HEK293 (cell line): ENCODE measurements around the gene BHLHE23.

Experiments
- GLIS1 ChIP-seq: fragments of 450-650 bp; formaldehyde crosslinking; IDR thresholded peaks from 2 replicates; pipeline ENCODE4 v1.5.1; 2016; ENCODE audit warnings: missing biosample characterization, missing genetic modification characterization
- INSM2 ChIP-seq: fragments of 450-650 bp; formaldehyde crosslinking; IDR thresholded peaks from 2 replicates; pipeline ENCODE4 v1.5.1; 2016; ENCODE audit warnings: missing biosample characterization, missing genetic modification characterization
- KLF8 ChIP-seq: fragments of 450-650 bp; formaldehyde crosslinking; IDR thresholded peaks from 2 replicates; pipeline ENCODE4 v1.5.1; 2016; ENCODE audit warnings: missing biosample characterization, missing genetic modification characterization
- MYNN ChIP-seq: fragments of 450-650 bp; formaldehyde crosslinking; IDR thresholded peaks from 2 replicates; pipeline ENCODE4 v1.5.1; 2016; ENCODE audit warnings: missing biosample characterization, missing genetic modification characterization, borderline replicate concordance
- OSR2 ChIP-seq: fragments of 450-650 bp; formaldehyde crosslinking; IDR thresholded peaks from 2 replicates; pipeline ENCODE4 v1.5.1; 2016; ENCODE audit warnings: missing biosample characterization, missing genetic modification characterization
- SCRT2 ChIP-seq: fragments of 450-650 bp; formaldehyde crosslinking; IDR thresholded peaks from 2 replicates; pipeline ENCODE4 v1.5.1; 2016; ENCODE audit warnings: missing biosample characterization, missing genetic modification characterization
- ZFP41 ChIP-seq: fragments of 450-650 bp; formaldehyde crosslinking; IDR thresholded peaks from 2 replicates; pipeline ENCODE4 v1.5.1; 2016; ENCODE audit warnings: missing biosample characterization, missing genetic modification characterization, borderline replicate concordance
- ZIC2 ChIP-seq: fragments of 450-650 bp; formaldehyde crosslinking; IDR thresholded peaks from 2 replicates; pipeline ENCODE4 v1.5.1; 2016; ENCODE audit warnings: missing biosample characterization, missing genetic modification characterization
- ZNF10 ChIP-seq: fragments of 450-650 bp; formaldehyde crosslinking; IDR thresholded peaks from 2 replicates; pipeline ENCODE4 v1.5.1; 2017; ENCODE audit warnings: missing biosample characterization, missing genetic modification characterization
- ZNF114 ChIP-seq: fragments of 450-650 bp; formaldehyde crosslinking; IDR thresholded peaks from 2 replicates; pipeline ENCODE4 v1.5.0; 2017; ENCODE audit warnings: missing biosample characterization, missing genetic modification characterization
- ZNF146 ChIP-seq: fragments of 450-650 bp; formaldehyde crosslinking; IDR thresholded peaks from 2 replicates; pipeline ENCODE4 v1.5.1; 2016; ENCODE audit warnings: missing biosample characterization, missing genetic modification characterization
- ZNF157 ChIP-seq: fragments of 450-650 bp; formaldehyde crosslinking; IDR thresholded peaks from 2 replicates; pipeline ENCODE4 v1.5.1; 2016; ENCODE audit warnings: missing biosample characterization, missing genetic modification characterization
- ZNF211 ChIP-seq: fragments of 450-650 bp; formaldehyde crosslinking; IDR thresholded peaks from 2 replicates; pipeline ENCODE4 v1.5.1; 2016; ENCODE audit warnings: low read depth, missing biosample characterization, missing genetic modification characterization
- ZNF280C ChIP-seq: fragments of 450-650 bp; formaldehyde crosslinking; IDR thresholded peaks from 2 replicates; pipeline ENCODE4 v1.5.1; 2016; ENCODE audit warnings: missing biosample characterization, missing genetic modification characterization
- ZNF311 ChIP-seq: fragments of 450-650 bp; formaldehyde crosslinking; IDR thresholded peaks from 2 replicates; pipeline ENCODE4 v1.5.1; 2017; ENCODE audit warnings: missing biosample characterization, missing genetic modification characterization, borderline replicate concordance
- ZNF391 ChIP-seq: fragments of 450-650 bp; formaldehyde crosslinking; IDR thresholded peaks from 2 replicates; pipeline ENCODE4 v1.5.1; 2016; ENCODE audit warnings: low read depth, missing biosample characterization, missing genetic modification characterization, borderline replicate concordance
- ZNF513 ChIP-seq: fragments of 450-650 bp; IDR thresholded peaks from 2 replicates; pipeline ENCODE4 v1.5.1; 2018; ENCODE audit warnings: missing biosample characterization, missing genetic modification characterization
- ZNF544 ChIP-seq: fragments of 450-650 bp; formaldehyde crosslinking; IDR thresholded peaks from 2 replicates; pipeline ENCODE4 v1.5.0; 2017; ENCODE audit warnings: missing biosample characterization, missing genetic modification characterization
- ZNF558 ChIP-seq: fragments of 450-650 bp; formaldehyde crosslinking; IDR thresholded peaks from 2 replicates; pipeline ENCODE4 v1.5.1; 2016; ENCODE audit warnings: missing biosample characterization, missing genetic modification characterization
- ZNF654 ChIP-seq: fragments of 450-650 bp; formaldehyde crosslinking; IDR thresholded peaks from 2 replicates; pipeline ENCODE4 v1.5.1; 2016; ENCODE audit warnings: low read depth, missing biosample characterization, missing genetic modification characterization
- TF ChIP-seq, protein P1 (sequence below): fragments of 450-650 bp; formaldehyde crosslinking; conservative IDR thresholded peaks from 2 replicates; pipeline ENCODE4 v1.5.1; 2016; ENCODE audit warnings: low read depth, missing biosample characterization, missing genetic modification characterization
- TF ChIP-seq, protein P2 (sequence below): fragments of 450-650 bp; formaldehyde crosslinking; IDR thresholded peaks from 2 replicates; pipeline ENCODE4 v1.5.1; 2017; ENCODE audit warnings: missing biosample characterization, mild to moderate bottlenecking, missing genetic modification characterization, moderate library complexity
- TF ChIP-seq, protein P3 (sequence below): IDR thresholded peaks from 2 replicates; pipeline ENCODE4 v1.6.1; 2011; ENCODE audit warnings: mild to moderate bottlenecking, low read depth, low read length, borderline replicate concordance
- TF ChIP-seq, protein P4 (sequence below): fragments of 450-650 bp; formaldehyde crosslinking; IDR thresholded peaks from 2 replicates; pipeline ENCODE4; 2016; ENCODE audit warnings: missing biosample characterization, missing genetic modification characterization

BHLHE23 gene

DNA sequence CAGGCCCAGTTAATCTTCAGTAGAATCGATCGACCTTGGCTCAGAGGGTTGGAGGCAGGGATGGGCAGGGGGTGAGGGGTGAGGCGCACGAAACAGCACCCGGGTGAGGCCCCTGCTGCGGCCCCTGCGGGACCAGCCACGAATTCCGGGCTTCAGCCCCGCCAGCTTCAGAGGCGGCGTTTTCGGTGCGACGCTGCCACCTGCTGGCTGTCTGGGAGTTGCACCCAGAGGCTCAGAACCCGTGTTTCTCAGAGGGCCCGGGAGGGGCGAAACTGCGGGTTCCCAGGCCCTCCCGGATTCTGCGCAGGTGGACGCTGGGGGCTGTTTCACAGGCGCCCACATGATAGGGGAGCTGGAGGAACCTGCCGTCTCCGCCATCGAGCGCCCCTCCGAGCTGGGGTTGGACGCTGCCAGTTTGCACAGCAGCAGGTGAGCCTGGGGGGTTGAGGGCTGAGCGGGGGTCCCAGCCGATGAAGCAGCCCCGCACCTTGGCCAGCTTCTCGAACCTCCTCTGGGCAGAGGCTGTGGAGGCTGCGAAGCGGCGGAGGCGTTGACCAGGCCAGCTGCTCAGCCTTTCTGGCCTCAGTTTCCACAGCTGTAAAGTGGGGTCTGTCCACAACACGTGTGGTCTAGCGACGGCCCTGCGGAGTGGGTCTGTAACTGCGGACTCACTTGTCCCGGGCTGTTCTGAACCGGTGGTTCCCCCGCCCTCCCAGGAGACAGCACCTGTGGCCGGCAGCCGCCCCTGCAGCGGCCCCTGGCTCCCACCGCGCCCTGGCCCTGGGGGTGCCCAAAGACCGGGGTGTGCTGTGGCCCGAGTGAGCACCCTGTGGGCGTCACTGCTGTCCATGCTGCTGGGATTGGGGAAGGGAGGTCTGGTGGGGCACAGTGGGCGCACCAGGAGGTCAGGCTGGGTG lies 2.5 kb upstream of the BHLHE23 start (continued):
- TF ChIP-seq, protein P1, sequence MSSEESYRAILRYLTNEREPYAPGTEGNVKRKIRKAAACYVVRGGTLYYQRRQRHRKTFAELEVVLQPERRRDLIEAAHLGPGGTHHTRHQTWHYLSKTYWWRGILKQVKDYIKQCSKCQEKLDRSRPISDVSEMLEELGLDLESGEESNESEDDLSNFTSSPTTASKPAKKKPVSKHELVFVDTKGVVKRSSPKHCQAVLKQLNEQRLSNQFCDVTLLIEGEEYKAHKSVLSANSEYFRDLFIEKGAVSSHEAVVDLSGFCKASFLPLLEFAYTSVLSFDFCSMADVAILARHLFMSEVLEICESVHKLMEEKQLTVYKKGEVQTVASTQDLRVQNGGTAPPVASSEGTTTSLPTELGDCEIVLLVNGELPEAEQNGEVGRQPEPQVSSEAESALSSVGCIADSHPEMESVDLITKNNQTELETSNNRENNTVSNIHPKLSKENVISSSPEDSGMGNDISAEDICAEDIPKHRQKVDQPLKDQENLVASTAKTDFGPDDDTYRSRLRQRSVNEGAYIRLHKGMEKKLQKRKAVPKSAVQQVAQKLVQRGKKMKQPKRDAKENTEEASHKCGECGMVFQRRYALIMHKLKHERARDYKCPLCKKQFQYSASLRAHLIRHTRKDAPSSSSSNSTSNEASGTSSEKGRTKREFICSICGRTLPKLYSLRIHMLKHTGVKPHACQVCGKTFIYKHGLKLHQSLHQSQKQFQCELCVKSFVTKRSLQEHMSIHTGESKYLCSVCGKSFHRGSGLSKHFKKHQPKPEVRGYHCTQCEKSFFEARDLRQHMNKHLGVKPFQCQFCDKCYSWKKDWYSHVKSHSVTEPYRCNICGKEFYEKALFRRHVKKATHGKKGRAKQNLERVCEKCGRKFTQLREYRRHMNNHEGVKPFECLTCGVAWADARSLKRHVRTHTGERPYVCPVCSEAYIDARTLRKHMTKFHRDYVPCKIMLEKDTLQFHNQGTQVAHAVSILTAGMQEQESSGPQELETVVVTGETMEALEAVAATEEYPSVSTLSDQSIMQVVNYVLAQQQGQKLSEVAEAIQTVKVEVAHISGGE (tag by site-specific recombination), result no peak
- TF ChIP-seq, protein P2, sequence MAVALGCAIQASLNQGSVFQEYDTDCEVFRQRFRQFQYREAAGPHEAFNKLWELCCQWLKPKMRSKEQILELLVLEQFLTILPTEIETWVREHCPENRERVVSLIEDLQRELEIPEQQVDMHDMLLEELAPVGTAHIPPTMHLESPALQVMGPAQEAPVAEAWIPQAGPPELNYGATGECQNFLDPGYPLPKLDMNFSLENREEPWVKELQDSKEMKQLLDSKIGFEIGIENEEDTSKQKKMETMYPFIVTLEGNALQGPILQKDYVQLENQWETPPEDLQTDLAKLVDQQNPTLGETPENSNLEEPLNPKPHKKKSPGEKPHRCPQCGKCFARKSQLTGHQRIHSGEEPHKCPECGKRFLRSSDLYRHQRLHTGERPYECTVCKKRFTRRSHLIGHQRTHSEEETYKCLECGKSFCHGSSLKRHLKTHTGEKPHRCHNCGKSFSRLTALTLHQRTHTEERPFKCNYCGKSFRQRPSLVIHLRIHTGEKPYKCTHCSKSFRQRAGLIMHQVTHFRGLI (tag by site-specific recombination), result peak; percentile 14; the same call in 1 of the 2 replicates
- TF ChIP-seq OSR2 (tag by site-specific recombination) (no peak), KLF8 (tag by site-specific recombination) (peak; percentile 78), ZNF513 (tag by site-specific recombination) (no peak), MYNN (no peak), ZNF311 (tag by site-specific recombination) (no peak), ZNF211 (tag by site-specific recombination) (no peak), ZNF146 (tag by site-specific recombination) (no peak), GLIS1 (tag by site-specific recombination) (peak; percentile 4; the same call in 1 of the 2 replicates), ZFP41 (tag by site-specific recombination) (no peak), ZNF157 (no peak), SCRT2 (tag by site-specific recombination) (no peak), ZIC2 (tag by site-specific recombination) (peak; percentile 94), ZNF544 (tag by site-specific recombination) (no peak), INSM2 (tag by site-specific recombination) (no peak), ZNF558 (no peak), ZNF280C (tag by site-specific recombination) (no peak), ZNF114 (tag by site-specific recombination) (no peak), ZNF654 (tag by site-specific recombination) (peak; percentile 91), ZNF10 (tag by site-specific recombination) (no peak), ZNF391 (no peak)
- TF ChIP-seq, protein P3, sequence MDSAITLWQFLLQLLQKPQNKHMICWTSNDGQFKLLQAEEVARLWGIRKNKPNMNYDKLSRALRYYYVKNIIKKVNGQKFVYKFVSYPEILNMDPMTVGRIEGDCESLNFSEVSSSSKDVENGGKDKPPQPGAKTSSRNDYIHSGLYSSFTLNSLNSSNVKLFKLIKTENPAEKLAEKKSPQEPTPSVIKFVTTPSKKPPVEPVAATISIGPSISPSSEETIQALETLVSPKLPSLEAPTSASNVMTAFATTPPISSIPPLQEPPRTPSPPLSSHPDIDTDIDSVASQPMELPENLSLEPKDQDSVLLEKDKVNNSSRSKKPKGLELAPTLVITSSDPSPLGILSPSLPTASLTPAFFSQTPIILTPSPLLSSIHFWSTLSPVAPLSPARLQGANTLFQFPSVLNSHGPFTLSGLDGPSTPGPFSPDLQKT, result no peak
- TF ChIP-seq, protein P4, sequence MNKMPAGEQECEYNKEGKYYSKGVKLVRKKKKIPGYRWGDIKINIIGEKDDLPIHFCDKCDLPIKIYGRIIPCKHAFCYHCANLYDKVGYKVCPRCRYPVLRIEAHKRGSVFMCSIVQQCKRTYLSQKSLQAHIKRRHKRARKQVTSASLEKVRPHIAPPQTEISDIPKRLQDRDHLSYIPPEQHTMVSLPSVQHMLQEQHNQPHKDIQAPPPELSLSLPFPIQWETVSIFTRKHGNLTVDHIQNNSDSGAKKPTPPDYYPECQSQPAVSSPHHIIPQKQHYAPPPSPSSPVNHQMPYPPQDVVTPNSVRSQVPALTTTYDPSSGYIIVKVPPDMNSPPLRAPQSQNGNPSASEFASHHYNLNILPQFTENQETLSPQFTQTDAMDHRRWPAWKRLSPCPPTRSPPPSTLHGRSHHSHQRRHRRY (tag by site-specific recombination), result no peak
